ENCODE results near the gene BRD3.

DNA sequence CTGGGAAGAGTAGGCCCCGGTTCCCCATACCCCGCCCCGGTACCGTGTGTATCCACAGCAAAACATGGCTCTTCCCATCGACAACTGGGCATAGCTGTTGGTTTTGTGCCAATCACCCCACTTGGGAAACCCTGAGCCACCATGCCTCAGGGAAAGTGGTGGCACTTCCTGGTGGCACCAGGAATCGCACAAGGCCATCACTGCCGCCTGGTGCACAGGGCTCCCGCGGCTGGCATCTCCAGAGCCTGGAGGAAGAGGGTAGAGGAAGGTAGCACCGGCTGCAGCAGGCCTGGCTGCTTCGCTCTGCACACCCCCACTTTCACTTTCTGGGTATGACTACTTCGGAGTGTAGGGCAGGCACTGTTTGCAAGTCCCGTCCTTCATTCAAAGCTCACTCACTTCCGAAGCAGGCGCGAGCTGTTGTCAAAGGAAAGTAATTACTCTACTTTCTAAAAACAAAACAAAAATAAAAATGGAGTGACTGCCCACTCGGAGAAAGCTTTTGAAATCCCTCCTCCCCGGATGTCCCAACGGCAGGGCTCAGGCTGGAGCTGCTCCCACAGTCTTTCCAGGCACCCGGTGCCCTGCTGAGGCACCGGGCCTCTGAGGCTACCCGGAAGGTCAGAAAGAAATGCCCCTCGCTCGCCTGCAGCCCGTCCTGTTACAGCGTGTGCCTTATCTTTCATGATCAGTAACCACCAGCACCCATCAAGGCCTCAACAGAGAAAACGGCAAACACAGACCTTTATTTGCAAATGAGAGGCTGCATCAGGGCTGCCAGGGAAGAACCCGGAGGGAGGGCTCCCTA, 2.0 kb downstream of the BRD3 start:
- TF ChIP-seq, protein P1, sequence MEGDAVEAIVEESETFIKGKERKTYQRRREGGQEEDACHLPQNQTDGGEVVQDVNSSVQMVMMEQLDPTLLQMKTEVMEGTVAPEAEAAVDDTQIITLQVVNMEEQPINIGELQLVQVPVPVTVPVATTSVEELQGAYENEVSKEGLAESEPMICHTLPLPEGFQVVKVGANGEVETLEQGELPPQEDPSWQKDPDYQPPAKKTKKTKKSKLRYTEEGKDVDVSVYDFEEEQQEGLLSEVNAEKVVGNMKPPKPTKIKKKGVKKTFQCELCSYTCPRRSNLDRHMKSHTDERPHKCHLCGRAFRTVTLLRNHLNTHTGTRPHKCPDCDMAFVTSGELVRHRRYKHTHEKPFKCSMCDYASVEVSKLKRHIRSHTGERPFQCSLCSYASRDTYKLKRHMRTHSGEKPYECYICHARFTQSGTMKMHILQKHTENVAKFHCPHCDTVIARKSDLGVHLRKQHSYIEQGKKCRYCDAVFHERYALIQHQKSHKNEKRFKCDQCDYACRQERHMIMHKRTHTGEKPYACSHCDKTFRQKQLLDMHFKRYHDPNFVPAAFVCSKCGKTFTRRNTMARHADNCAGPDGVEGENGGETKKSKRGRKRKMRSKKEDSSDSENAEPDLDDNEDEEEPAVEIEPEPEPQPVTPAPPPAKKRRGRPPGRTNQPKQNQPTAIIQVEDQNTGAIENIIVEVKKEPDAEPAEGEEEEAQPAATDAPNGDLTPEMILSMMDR (IDR thresholded peaks at IDR 0.05 in 2 of 3, conservative IDR thresholded peaks at IDR 0.05 in 1 of 3; ENCODE audit: borderline replicate concordance in 1 of 3, insufficient read depth in 1 of 3, low read depth in 2 of 3, low read length in 2 of 3), result no peak
- TF ChIP-seq POLR2A (IDR thresholded peaks at IDR 0.05; ENCODE audit: borderline replicate concordance, extremely low read depth, insufficient read depth, insufficient read length), result no peak
- TF ChIP-seq JUND (IDR thresholded peaks at IDR 0.05), result no peak
- TF ChIP-seq POLR2AphosphoS5 (IDR thresholded peaks at IDR 0.05; ENCODE audit: low read depth, low read length), result no peak
- TF ChIP-seq YY1 (IDR thresholded peaks at IDR 0.05; ENCODE audit: extremely low read depth, insufficient replicate concordance, low read depth, low read length), result no peak
- no peak for TF ChIP-seq EZH2phosphoT487 (IDR thresholded peaks at IDR 0.05; ENCODE audit: borderline replicate concordance)
- no peak for TF ChIP-seq EZH2 (IDR thresholded peaks at IDR 0.05)
- TF ChIP-seq EGR1 (IDR thresholded peaks at IDR 0.05; ENCODE audit: low read depth), result no peak
- TF ChIP-seq RAD21 (IDR thresholded peaks at IDR 0.05; ENCODE audit: low read depth), result no peak
- TF ChIP-seq, protein P2, sequence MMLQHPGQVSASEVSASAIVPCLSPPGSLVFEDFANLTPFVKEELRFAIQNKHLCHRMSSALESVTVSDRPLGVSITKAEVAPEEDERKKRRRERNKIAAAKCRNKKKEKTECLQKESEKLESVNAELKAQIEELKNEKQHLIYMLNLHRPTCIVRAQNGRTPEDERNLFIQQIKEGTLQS (IDR thresholded peaks at IDR 0.05), result no peak
- no peak for TF ChIP-seq SP1 (IDR thresholded peaks at IDR 0.05; ENCODE audit: low read depth)
- TF ChIP-seq, protein P3, sequence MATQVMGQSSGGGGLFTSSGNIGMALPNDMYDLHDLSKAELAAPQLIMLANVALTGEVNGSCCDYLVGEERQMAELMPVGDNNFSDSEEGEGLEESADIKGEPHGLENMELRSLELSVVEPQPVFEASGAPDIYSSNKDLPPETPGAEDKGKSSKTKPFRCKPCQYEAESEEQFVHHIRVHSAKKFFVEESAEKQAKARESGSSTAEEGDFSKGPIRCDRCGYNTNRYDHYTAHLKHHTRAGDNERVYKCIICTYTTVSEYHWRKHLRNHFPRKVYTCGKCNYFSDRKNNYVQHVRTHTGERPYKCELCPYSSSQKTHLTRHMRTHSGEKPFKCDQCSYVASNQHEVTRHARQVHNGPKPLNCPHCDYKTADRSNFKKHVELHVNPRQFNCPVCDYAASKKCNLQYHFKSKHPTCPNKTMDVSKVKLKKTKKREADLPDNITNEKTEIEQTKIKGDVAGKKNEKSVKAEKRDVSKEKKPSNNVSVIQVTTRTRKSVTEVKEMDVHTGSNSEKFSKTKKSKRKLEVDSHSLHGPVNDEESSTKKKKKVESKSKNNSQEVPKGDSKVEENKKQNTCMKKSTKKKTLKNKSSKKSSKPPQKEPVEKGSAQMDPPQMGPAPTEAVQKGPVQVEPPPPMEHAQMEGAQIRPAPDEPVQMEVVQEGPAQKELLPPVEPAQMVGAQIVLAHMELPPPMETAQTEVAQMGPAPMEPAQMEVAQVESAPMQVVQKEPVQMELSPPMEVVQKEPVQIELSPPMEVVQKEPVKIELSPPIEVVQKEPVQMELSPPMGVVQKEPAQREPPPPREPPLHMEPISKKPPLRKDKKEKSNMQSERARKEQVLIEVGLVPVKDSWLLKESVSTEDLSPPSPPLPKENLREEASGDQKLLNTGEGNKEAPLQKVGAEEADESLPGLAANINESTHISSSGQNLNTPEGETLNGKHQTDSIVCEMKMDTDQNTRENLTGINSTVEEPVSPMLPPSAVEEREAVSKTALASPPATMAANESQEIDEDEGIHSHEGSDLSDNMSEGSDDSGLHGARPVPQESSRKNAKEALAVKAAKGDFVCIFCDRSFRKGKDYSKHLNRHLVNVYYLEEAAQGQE (IDR thresholded peaks at IDR 0.05; ENCODE audit: low read depth), result no peak

Measured in HCT116 (cell line).